PC-3 (cell line): ENCODE data around the gene NR5A1. TPM values are rescaled to one million over a fixed set of nuclear protein-coding genes. Genes with fewer than 3 reads are reported as not detected.

Source experiments
- ATAC-seq: fragments of 200-7000 bp; cut with Tn5 transposase; 2 replicates; pipeline ENCODE4 v1.9.1; 2020; ENCODE audit warnings: mild to moderate bottlenecking, moderate library complexity
- BruUV-seq: library from RNA; stranded (reverse); fragments of 400-500 nt; replicated peaks from 2 replicates; lab custom pipeline; 2021; lab: Mats Ljungman, UMichigan
- CTCF ChIA-PET: fragments of 300-600 bp; sonication (Branson Sonifier 250); formaldehyde crosslinking; loops from one replicate; lab custom pipeline; 2022; ENCODE audit warnings: antibody characterized with exemption; lab: Charles Lee
- POLR2A ChIA-PET: fragments of 300-600 bp; sonication (Branson Sonifier 250); formaldehyde crosslinking; loops from one replicate; lab custom pipeline; 2022; ENCODE audit warnings: antibody characterized with exemption; ENCODE audit not compliant: unreplicated experiment; lab: Charles Lee
- DNase-seq: peaks from one replicate; pipeline ENCODE4 v3.0.0-alpha.2; 2015
- H2AFZ ChIP-seq: fragments of 300-600 bp; sonication (generic); 2 replicates; pipeline ENCODE4 v1.6.0; 2016; ENCODE audit warnings: antibody characterized with exemption, low read length
- H3F3A ChIP-seq: fragments of 300-600 bp; sonication (generic); one replicate; pipeline ENCODE4 v1.6.0; 2017; ENCODE audit warnings: antibody characterized with exemption, low read length, control low read depth, mild to moderate bottlenecking; ENCODE audit not compliant: unreplicated experiment
- H3K27ac ChIP-seq: fragments of 300-600 bp; sonication (generic); 2 replicates; pipeline ENCODE4 v1.5.1; 2016; ENCODE audit warnings: mild to moderate bottlenecking, low read length
- H3K27me3 ChIP-seq: fragments of 300-600 bp; sonication (generic); 2 replicates; pipeline ENCODE4 v1.6.1; 2016; ENCODE audit warnings: low read length, mixed read lengths
- H3K36me3 ChIP-seq: fragments of 300-600 bp; sonication (generic); 2 replicates; pipeline ENCODE4 v1.6.1; 2016; ENCODE audit warnings: low read depth, mixed run types, low read length, mixed read lengths
- H3K4me1 ChIP-seq: fragments of 300-600 bp; sonication (generic); 2 replicates; pipeline ENCODE4 v1.5.1; 2016; ENCODE audit warnings: low read length; ENCODE audit not compliant: insufficient read depth
- H3K4me2 ChIP-seq: fragments of 300-600 bp; sonication (generic); 2 replicates; pipeline ENCODE4 v1.6.0; 2016; ENCODE audit warnings: low read length
- H3K4me3 ChIP-seq: fragments of 300-600 bp; sonication (generic); 2 replicates; pipeline ENCODE4 v1.5.1; 2016; ENCODE audit warnings: mild to moderate bottlenecking, low read length, mixed read lengths
- H3K79me2 ChIP-seq: fragments of 300-600 bp; sonication (generic); 2 replicates; pipeline ENCODE4 v1.6.1; 2017; ENCODE audit warnings: low read length, mixed read lengths
- H3K9ac ChIP-seq: fragments of 300-600 bp; sonication (generic); 2 replicates; pipeline ENCODE4 v1.6.0; 2016; ENCODE audit warnings: mild to moderate bottlenecking, low read length
- H3K9me2 ChIP-seq: fragments of 300-600 bp; sonication (generic); replicated peaks from 2 replicates; pipeline ENCODE4 v1.6.1; 2016; ENCODE audit warnings: mixed run types, low read length, mixed read lengths
- H3K9me3 ChIP-seq: fragments of 300-600 bp; sonication (generic); 2 replicates; pipeline ENCODE4 v1.6.1; 2016; ENCODE audit warnings: low read length, mixed read lengths
- H4K20me1 ChIP-seq: fragments of 300-600 bp; sonication (generic); 2 replicates; pipeline ENCODE4 v1.6.1; 2016; ENCODE audit warnings: low read length, mixed read lengths
- CTCF ChIP-seq: fragments of 300-600 bp; sonication (generic); conservative IDR thresholded peaks from 2 replicates; pipeline ENCODE4 v1.5.1; 2017; ENCODE audit warnings: antibody characterized with exemption, low read depth, mild to moderate bottlenecking, low read length
- EZH2 ChIP-seq: fragments of 300-600 bp; sonication (generic); IDR thresholded peaks from one replicate; pipeline ENCODE4 v1.6.1; 2017; ENCODE audit warnings: antibody characterized with exemption, mild to moderate bottlenecking, low read length; ENCODE audit not compliant: unreplicated experiment
- EZH2phosphoT487 ChIP-seq: fragments of 300-600 bp; sonication (generic); IDR thresholded peaks from 2 replicates; pipeline ENCODE4 v1.6.1; 2018; ENCODE audit warnings: mild to moderate bottlenecking, antibody characterized with exemption, low read length, borderline replicate concordance
- intact Hi-C: fragments of 100-400 bp; cut with micrococcal nuclease; formaldehyde crosslinking; loops from 2 replicates; pipeline ENCODE4 v1.9.0; 2023
- total RNA-seq: library from RNA; depleted of rRNA; stranded (reverse); fragments of >200 nt; gene quantifications from 2 replicates; pipeline ENCODE4 v1.2.3, GENCODE V29; 2014

NR5A1 gene
- total RNA-seq, 1 experiment from 2014 or later = not detected

GRCh38 chr9:124449381-124450151, 57.6 kb downstream of the NR5A1 start:
- CTCF ChIA-PET = no interaction called here
- H3K4me3 ChIP-seq = no peak overlapping the region
- POLR2A ChIA-PET = no interaction called here
- H3K36me3 ChIP-seq = no peaks in the 10 kb centered on the region
- no peaks in the 10 kb centered on the region for H3K9me3 ChIP-seq
- intact Hi-C loops = no loop called here
- H3K9me2 ChIP-seq = no peaks in the 10 kb centered on the region
- no peak overlapping the region for H3K4me2 ChIP-seq
- no peaks in the 10 kb centered on the region for H4K20me1 ChIP-seq
- no peak overlapping the region for H2AFZ ChIP-seq
- no peaks in the 10 kb centered on the region for H3K4me1 ChIP-seq
- BruUV-seq = no TSS peak
- TF ChIP-seq CTCF (no peak), EZH2phosphoT487 (no peak)
- ATAC-seq (no peak), DNase-seq (no peak)
- H3K9ac ChIP-seq = no peak overlapping the region
- no peaks in the 10 kb centered on the region for H3K27me3 ChIP-seq
- H3K79me2 ChIP-seq = no peaks in the 10 kb centered on the region
- no peaks in the 10 kb centered on the region for H3F3A ChIP-seq
- no peak overlapping the region for H3K27ac ChIP-seq

- ATAC-seq = no peak
- no peak for TF ChIP-seq EZH2phosphoT487
- no peak for TF ChIP-seq EZH2
- TF ChIP-seq CTCF = no peak
- BruUV-seq = no TSS peak
- H4K20me1 ChIP-seq = no peaks in the 10 kb centered on the region
- no peak overlapping the region for H3K9ac ChIP-seq
- no peaks in the 10 kb centered on the region for H3K36me3 ChIP-seq
- no peaks in the 10 kb centered on the region for H3K27me3 ChIP-seq
- H3K9me3 ChIP-seq = no peaks in the 10 kb centered on the region
- no peaks in the 10 kb centered on the region for H3K9me2 ChIP-seq
- DNase-seq = no peak
- H3K4me3 ChIP-seq = no peak overlapping the region
- H3F3A ChIP-seq = no peaks in the 10 kb centered on the region
- H3K79me2 ChIP-seq = no peaks in the 10 kb centered on the region
- CTCF ChIA-PET = no interaction called here
- H3K4me1 ChIP-seq = no peaks in the 10 kb centered on the region
- POLR2A ChIA-PET = no interaction called here
- H3K4me2 ChIP-seq = no peak overlapping the region
- H2AFZ ChIP-seq = no peak overlapping the region
- intact Hi-C loops = no loop called here
- H3K27ac ChIP-seq = no peak overlapping the region
These were observed 59.2 kb downstream of the NR5A1 start for GRCh38 chr9:124448019-124448418.

- Histone ChIP-seq H3F3A (no peaks in the 10 kb centered on the region), H3K9me3 (no peaks in the 10 kb centered on the region), H3K9me2 (no peaks in the 10 kb centered on the region), H3K4me2 (no peak overlapping the region), H3K9ac (no peak overlapping the region), H3K27me3 (no peaks in the 10 kb centered on the region), H3K4me1 (no peaks in the 10 kb centered on the region), H2AFZ (no peak overlapping the region), H3K27ac (no peak overlapping the region), H4K20me1 (no peaks in the 10 kb centered on the region), H3K4me3 (no peak overlapping the region), H3K36me3 (no peaks in the 10 kb centered on the region), H3K79me2 (no peaks in the 10 kb centered on the region)
- no TSS peak for BruUV-seq
- TF ChIP-seq EZH2 (no peak), CTCF (0 out of 2 replicates have a peak, but pooled peaks have one; percentile 2), EZH2phosphoT487 (no peak)
- intact Hi-C loops = no loop called here
- ATAC-seq (no peak), DNase-seq (no peak)
- ChIA-PET CTCF (no interaction called here), POLR2A (no interaction called here)
These were observed 59.9 kb downstream of the NR5A1 start for GRCh38 chr9:124447297-124447661.
